Vagina (tissue), 2 donors: Measurements from ENCODE around the gene RTP3. TPM values are rescaled to one million over a fixed set of nuclear protein-coding genes. Genes with fewer than 3 reads are reported as not detected.
A peak's percentile ranks its signal among the peaks of the same experiment; 100 is the strongest.

ENCODE experiments used
- DNase-seq, 2 donors: peaks; one replicate each; pipeline ENCODE4 v3.0.0-alpha.2; 2017; ENCODE audit errors: extremely low spot score in 2 of 2
- H3K27ac ChIP-seq: fragments of 200-600 bp; sonication (generic); one replicate; pipeline ENCODE4 v1.5.1; 2019
- H3K27me3 ChIP-seq: fragments of 200-600 bp; sonication (generic); one replicate; pipeline ENCODE4 v1.5.1; 2019
- H3K36me3 ChIP-seq, 2 donors: fragments of 200-600 bp; sonication (generic); one replicate each; pipeline ENCODE4 v1.5.1; 2017 to 2019
- H3K4me1 ChIP-seq: fragments of 200-600 bp; sonication (generic); one replicate; pipeline ENCODE4 v1.5.1; 2019
- H3K4me3 ChIP-seq, 2 donors: fragments of 200-600 bp; sonication (generic); 1 replicate in 1 of 2; 2 replicates in 1 of 2; pipeline ENCODE4 v1.5.1; 2016 to 2019
- H3K9me3 ChIP-seq: fragments of 200-600 bp; sonication (generic); one replicate; pipeline ENCODE4 v1.5.1; 2019
- CTCF ChIP-seq, 3 experiments: fragments of 450-650 bp in 2 of 3; fragments of 200-600 bp in 1 of 3; sonication (generic) in 1 of 3; IDR thresholded peaks; one replicate each; pipeline ENCODE4 v1.5.1; 2017 to 2019; ENCODE audit warnings: antibody characterized with exemption in 3 of 3, mild to moderate bottlenecking in 2 of 3, moderate library complexity in 2 of 3
- POLR2A ChIP-seq, 2 donors: fragments of 450-650 bp; IDR thresholded peaks; one replicate each; pipeline ENCODE4 v1.6.1; 2017; ENCODE audit warnings: antibody characterized with exemption in 2 of 2, mild to moderate bottlenecking in 2 of 2, moderate library complexity in 2 of 2
- POLR2AphosphoS5 ChIP-seq, 2 donors: sonication (generic); formaldehyde crosslinking; IDR thresholded peaks; one replicate each; pipeline ENCODE4 v1.9.0; 2017; ENCODE audit warnings: antibody characterized with exemption in 2 of 2, mild to moderate bottlenecking in 2 of 2, low read depth in 1 of 2; ENCODE audit not compliant: insufficient read depth in 1 of 2
- intact Hi-C: fragments of 100-400 bp; cut with DNase I; formaldehyde crosslinking; loops from one replicate; pipeline ENCODE4 v1.15.1; 2023
- total RNA-seq: library from RNA; depleted of rRNA; stranded (reverse); fragments of >200 nt; gene quantifications from one replicate; pipeline ENCODE4 v1.2.3, GENCODE V29; 2016

Gene RTP3
- total RNA-seq, 1 donor from 2014 or later: not detected

GRCh38 chr3:46468753-46469600, 28.8 kb upstream of the RTP3 start:
- Histone ChIP-seq H3K4me1 (no peaks in the 10 kb centered on the region), H3K27me3 (no peaks in the 10 kb centered on the region), H3K9me3 (no peaks in the 10 kb centered on the region), H3K36me3 (no peaks in the 10 kb centered on the region), H3K4me3 (no peak overlapping the region), H3K27ac (no peak overlapping the region)
- peak; percentile 28 to 64 for DNase-seq
- TF ChIP-seq POLR2A (IDR thresholded peaks at IDR 0.05) (no peak), CTCF (IDR thresholded peaks at IDR 0.05) (no peak), POLR2AphosphoS5 (IDR thresholded peaks at IDR 0.05; ENCODE audit: insufficient read depth in 1 of 2, low read depth in 1 of 2) (no peak)
- intact Hi-C loops: no loop called here

GRCh38 chr3:46469680-46470357, 28.0 kb upstream of the RTP3 start:
- Histone ChIP-seq H3K27ac (no peak overlapping the region), H3K36me3 (no peaks in the 10 kb centered on the region), H3K4me1 (no peaks in the 10 kb centered on the region), H3K27me3 (no peaks in the 10 kb centered on the region), H3K9me3 (no peaks in the 10 kb centered on the region), H3K4me3 (no peak overlapping the region)
- intact Hi-C loops: no loop called here
- TF ChIP-seq POLR2AphosphoS5 (IDR thresholded peaks at IDR 0.05; ENCODE audit: insufficient read depth in 1 of 2, low read depth in 1 of 2) (no peak), POLR2A (IDR thresholded peaks at IDR 0.05) (no peak), CTCF (IDR thresholded peaks at IDR 0.05) (no peak)
- peak; percentile 49 to 74 for DNase-seq

- no peaks in the 10 kb centered on the region for H3K27me3 ChIP-seq
- intact Hi-C loops: no loop called here
- no peak overlapping the region for H3K27ac ChIP-seq
- peak; percentile 22 to 72 for DNase-seq
- H3K9me3 ChIP-seq: no peaks in the 10 kb centered on the region
- no peak for TF ChIP-seq CTCF (IDR thresholded peaks at IDR 0.05)
- TF ChIP-seq POLR2A (IDR thresholded peaks at IDR 0.05): no peak
- no peak for TF ChIP-seq POLR2AphosphoS5 (IDR thresholded peaks at IDR 0.05; ENCODE audit: insufficient read depth in 1 of 2, low read depth in 1 of 2)
- H3K4me1 ChIP-seq: no peaks in the 10 kb centered on the region
- no peaks in the 10 kb centered on the region for H3K36me3 ChIP-seq
- H3K4me3 ChIP-seq: no peak overlapping the region
Observed at GRCh38 chr3:46470831-46471230, 26.9 kb upstream of the RTP3 start.

- H3K4me1 ChIP-seq: no peaks in the 10 kb centered on the region
- DNase-seq: peak; percentile 72 to 84
- TF ChIP-seq POLR2A (IDR thresholded peaks at IDR 0.05) (no peak), POLR2AphosphoS5 (IDR thresholded peaks at IDR 0.05; ENCODE audit: insufficient read depth in 1 of 2, low read depth in 1 of 2) (no peak), CTCF (IDR thresholded peaks at IDR 0.05) (no peak)
- intact Hi-C loops: no loop called here
- no peaks in the 10 kb centered on the region for H3K36me3 ChIP-seq
- no peak overlapping the region for H3K27ac ChIP-seq
- H3K27me3 ChIP-seq: no peaks in the 10 kb centered on the region
- no peaks in the 10 kb centered on the region for H3K9me3 ChIP-seq
- no peak overlapping the region for H3K4me3 ChIP-seq
Observed at GRCh38 chr3:46471371-46471914, 26.3 kb upstream of the RTP3 start.
